ENCODE data around the gene CFAP46. TPM values are rescaled to one million over a fixed set of nuclear protein-coding genes. Genes with fewer than 3 reads are reported as not detected.

Gene CFAP46
- total and polyA plus RNA-seq, 4 donors: 0.33 to 0.59 (median 0.42) TPM

GRCh38 chr10:132776186-132776585 lies 166.2 kb downstream of the CFAP46 start:
- DNase-seq (ENCODE audit: low spot score): no peak
- 96% methylated on average over 18 of the region's 18 CpGs for WGBS
- Histone ChIP-seq H3K27ac (ENCODE audit: low read depth in 1 of 2, low read length in 2 of 2) (no peak overlapping the region), H3K9ac (ENCODE audit: low read depth in 1 of 2, low read length in 2 of 2) (no peak overlapping the region), H3K27me3 (ENCODE audit: control insufficient read depth in 4 of 4, insufficient read depth in 4 of 4, low read length in 3 of 4) (no peaks in the 10 kb centered on the region), H3K4me1 (ENCODE audit: control insufficient read depth in 4 of 4, insufficient read depth in 4 of 4, low read length in 3 of 4) (no peaks in the 10 kb centered on the region), H3K36me3 (ENCODE audit: control insufficient read depth in 4 of 4, insufficient read depth in 3 of 4, low read depth in 1 of 4, low read length in 3 of 4) (peaks cover 0 to 16% (median 8%) of the 10 kb centered on the region in 4 donors), H3K4me3 (ENCODE audit: low read depth in 1 of 3, low read length in 3 of 3) (no peak overlapping the region), H3K9me3 (ENCODE audit: control insufficient read depth in 4 of 4, low read length in 3 of 4) (no peaks in the 10 kb centered on the region)
- TF ChIP-seq RAD21 (IDR thresholded peaks at IDR 0.05) (no peak), FOXA1 (IDR thresholded peaks at IDR 0.05) (no peak), FOXA2 (IDR thresholded peaks at IDR 0.05) (no peak), HNF4G (IDR thresholded peaks at IDR 0.05) (no peak), NR2F2 (IDR thresholded peaks at IDR 0.05) (no peak), HNF4A (conservative IDR thresholded peaks at IDR 0.05) (no peak), SP1 (IDR thresholded peaks at IDR 0.05) (no peak), JUND (IDR thresholded peaks at IDR 0.05) (no peak), GABPA (IDR thresholded peaks at IDR 0.05 in 1 of 2, conservative IDR thresholded peaks at IDR 0.05 in 1 of 2) (no peak), RXRA (IDR thresholded peaks at IDR 0.05) (no peak), TAF1 (conservative IDR thresholded peaks at IDR 0.05) (no peak), YY1 (IDR thresholded peaks at IDR 0.05) (no peak), MAX (IDR thresholded peaks at IDR 0.05) (no peak)
- TF ChIP-seq, protein P1, sequence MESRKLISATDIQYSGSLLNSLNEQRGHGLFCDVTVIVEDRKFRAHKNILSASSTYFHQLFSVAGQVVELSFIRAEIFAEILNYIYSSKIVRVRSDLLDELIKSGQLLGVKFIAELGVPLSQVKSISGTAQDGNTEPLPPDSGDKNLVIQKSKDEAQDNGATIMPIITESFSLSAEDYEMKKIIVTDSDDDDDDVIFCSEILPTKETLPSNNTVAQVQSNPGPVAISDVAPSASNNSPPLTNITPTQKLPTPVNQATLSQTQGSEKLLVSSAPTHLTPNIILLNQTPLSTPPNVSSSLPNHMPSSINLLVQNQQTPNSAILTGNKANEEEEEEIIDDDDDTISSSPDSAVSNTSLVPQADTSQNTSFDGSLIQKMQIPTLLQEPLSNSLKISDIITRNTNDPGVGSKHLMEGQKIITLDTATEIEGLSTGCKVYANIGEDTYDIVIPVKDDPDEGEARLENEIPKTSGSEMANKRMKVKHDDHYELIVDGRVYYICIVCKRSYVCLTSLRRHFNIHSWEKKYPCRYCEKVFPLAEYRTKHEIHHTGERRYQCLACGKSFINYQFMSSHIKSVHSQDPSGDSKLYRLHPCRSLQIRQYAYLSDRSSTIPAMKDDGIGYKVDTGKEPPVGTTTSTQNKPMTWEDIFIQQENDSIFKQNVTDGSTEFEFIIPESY (IDR thresholded peaks at IDR 0.05): no peak
- TF ChIP-seq, protein P2, sequence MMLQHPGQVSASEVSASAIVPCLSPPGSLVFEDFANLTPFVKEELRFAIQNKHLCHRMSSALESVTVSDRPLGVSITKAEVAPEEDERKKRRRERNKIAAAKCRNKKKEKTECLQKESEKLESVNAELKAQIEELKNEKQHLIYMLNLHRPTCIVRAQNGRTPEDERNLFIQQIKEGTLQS (IDR thresholded peaks at IDR 0.05): no peak
- TF ChIP-seq, protein P3, sequence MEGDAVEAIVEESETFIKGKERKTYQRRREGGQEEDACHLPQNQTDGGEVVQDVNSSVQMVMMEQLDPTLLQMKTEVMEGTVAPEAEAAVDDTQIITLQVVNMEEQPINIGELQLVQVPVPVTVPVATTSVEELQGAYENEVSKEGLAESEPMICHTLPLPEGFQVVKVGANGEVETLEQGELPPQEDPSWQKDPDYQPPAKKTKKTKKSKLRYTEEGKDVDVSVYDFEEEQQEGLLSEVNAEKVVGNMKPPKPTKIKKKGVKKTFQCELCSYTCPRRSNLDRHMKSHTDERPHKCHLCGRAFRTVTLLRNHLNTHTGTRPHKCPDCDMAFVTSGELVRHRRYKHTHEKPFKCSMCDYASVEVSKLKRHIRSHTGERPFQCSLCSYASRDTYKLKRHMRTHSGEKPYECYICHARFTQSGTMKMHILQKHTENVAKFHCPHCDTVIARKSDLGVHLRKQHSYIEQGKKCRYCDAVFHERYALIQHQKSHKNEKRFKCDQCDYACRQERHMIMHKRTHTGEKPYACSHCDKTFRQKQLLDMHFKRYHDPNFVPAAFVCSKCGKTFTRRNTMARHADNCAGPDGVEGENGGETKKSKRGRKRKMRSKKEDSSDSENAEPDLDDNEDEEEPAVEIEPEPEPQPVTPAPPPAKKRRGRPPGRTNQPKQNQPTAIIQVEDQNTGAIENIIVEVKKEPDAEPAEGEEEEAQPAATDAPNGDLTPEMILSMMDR (IDR thresholded peaks at IDR 0.05; ENCODE audit: low read depth, low read length, missing input control): no peak
- TF ChIP-seq, protein P4, sequence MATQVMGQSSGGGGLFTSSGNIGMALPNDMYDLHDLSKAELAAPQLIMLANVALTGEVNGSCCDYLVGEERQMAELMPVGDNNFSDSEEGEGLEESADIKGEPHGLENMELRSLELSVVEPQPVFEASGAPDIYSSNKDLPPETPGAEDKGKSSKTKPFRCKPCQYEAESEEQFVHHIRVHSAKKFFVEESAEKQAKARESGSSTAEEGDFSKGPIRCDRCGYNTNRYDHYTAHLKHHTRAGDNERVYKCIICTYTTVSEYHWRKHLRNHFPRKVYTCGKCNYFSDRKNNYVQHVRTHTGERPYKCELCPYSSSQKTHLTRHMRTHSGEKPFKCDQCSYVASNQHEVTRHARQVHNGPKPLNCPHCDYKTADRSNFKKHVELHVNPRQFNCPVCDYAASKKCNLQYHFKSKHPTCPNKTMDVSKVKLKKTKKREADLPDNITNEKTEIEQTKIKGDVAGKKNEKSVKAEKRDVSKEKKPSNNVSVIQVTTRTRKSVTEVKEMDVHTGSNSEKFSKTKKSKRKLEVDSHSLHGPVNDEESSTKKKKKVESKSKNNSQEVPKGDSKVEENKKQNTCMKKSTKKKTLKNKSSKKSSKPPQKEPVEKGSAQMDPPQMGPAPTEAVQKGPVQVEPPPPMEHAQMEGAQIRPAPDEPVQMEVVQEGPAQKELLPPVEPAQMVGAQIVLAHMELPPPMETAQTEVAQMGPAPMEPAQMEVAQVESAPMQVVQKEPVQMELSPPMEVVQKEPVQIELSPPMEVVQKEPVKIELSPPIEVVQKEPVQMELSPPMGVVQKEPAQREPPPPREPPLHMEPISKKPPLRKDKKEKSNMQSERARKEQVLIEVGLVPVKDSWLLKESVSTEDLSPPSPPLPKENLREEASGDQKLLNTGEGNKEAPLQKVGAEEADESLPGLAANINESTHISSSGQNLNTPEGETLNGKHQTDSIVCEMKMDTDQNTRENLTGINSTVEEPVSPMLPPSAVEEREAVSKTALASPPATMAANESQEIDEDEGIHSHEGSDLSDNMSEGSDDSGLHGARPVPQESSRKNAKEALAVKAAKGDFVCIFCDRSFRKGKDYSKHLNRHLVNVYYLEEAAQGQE (IDR thresholded peaks at IDR 0.05): no peak

Measured in liver (tissue), 9 donors.